PFSK-1 (cell line): ENCODE results near the gene IQGAP1.

Experiments used
- FOXP2 ChIP-seq: optimal IDR thresholded peaks from 2 replicates; pipeline ENCODE3; 2011; ENCODE audit warnings: borderline replicate concordance, control low read depth, inconsistent platforms; ENCODE audit not compliant: insufficient read depth; ENCODE audit errors: extremely low read length, extremely low read depth
- POLR2AphosphoS5 ChIP-seq: IDR thresholded peaks from 2 replicates; pipeline ENCODE4 v1.6.1; 2012; ENCODE audit warnings: low read depth, mild to moderate bottlenecking, control low read depth, low read length, moderate library complexity
- REST ChIP-seq, 2 experiments: IDR thresholded peaks; 2 replicates each; pipeline versions ENCODE4 v1.6.1 to v1.8.0; 2011 to 2012; ENCODE audit warnings: low read depth in 2 of 2, low read length in 2 of 2, control low read depth in 1 of 2, inconsistent platforms in 1 of 2, mild to moderate bottlenecking in 1 of 2, moderate library complexity in 1 of 2; ENCODE audit not compliant: insufficient read depth in 1 of 2
- SIN3A ChIP-seq: IDR thresholded peaks from 2 replicates; pipeline ENCODE4 v1.6.1; 2012; ENCODE audit warnings: mild to moderate bottlenecking, low read length, moderate library complexity, borderline replicate concordance; ENCODE audit not compliant: insufficient read depth
- TAF1 ChIP-seq: IDR thresholded peaks from 2 replicates; pipeline ENCODE4 v1.6.1; 2012; ENCODE audit warnings: low read length, control low read depth, borderline replicate concordance; ENCODE audit not compliant: insufficient read depth

Gene IQGAP1

GRCh38 chr15:90539789-90540188, 151.7 kb downstream of the IQGAP1 start:
- TF ChIP-seq POLR2AphosphoS5 (no peak), FOXP2 (no peak), REST (IDR thresholded peaks at IDR 0.05; ENCODE audit: insufficient read depth in 1 of 2, low read depth in 2 of 2, low read length in 2 of 2) (no peak), SIN3A (no peak), TAF1 (no peak)

GRCh38 chr15:90540768-90541167, 152.7 kb downstream of the IQGAP1 start:
- TF ChIP-seq FOXP2, result no peak
- TF ChIP-seq POLR2AphosphoS5, result no peak
- TF ChIP-seq SIN3A, result no peak
- no peak for TF ChIP-seq TAF1
- TF ChIP-seq REST (IDR thresholded peaks at IDR 0.05; ENCODE audit: insufficient read depth in 1 of 2, low read depth in 2 of 2, low read length in 2 of 2), result no peak

- no peak for TF ChIP-seq POLR2AphosphoS5
- no peak for TF ChIP-seq REST (IDR thresholded peaks at IDR 0.05; ENCODE audit: insufficient read depth in 1 of 2, low read depth in 2 of 2, low read length in 2 of 2)
- no peak for TF ChIP-seq TAF1
- TF ChIP-seq FOXP2, result no peak
- TF ChIP-seq SIN3A, result no peak
Observed at GRCh38 chr15:90545095-90545494, 157.1 kb downstream of the IQGAP1 start.

GRCh38 chr15:90547540-90547939, 159.5 kb downstream of the IQGAP1 start:
- TF ChIP-seq REST (IDR thresholded peaks at IDR 0.05; ENCODE audit: insufficient read depth in 1 of 2, low read depth in 2 of 2, low read length in 2 of 2), result no peak

- no peak for TF ChIP-seq POLR2AphosphoS5
- no peak for TF ChIP-seq SIN3A
- TF ChIP-seq TAF1, result no peak
- TF ChIP-seq REST (IDR thresholded peaks at IDR 0.05; ENCODE audit: insufficient read depth in 1 of 2, low read depth in 2 of 2, low read length in 2 of 2), result no peak
- no peak for TF ChIP-seq FOXP2
Observed at GRCh38 chr15:90550919-90551318, 162.9 kb downstream of the IQGAP1 start.
